OCI-LY3 (cell line): ENCODE data around the gene CKMT2.
A peak's percentile ranks its signal among the peaks of the same experiment; 100 is the strongest.

Source experiments
- CTCF ChIP-seq: fragments of 200-600, 300-600 bp; sonication (generic); IDR thresholded peaks from 2 replicates; pipeline ENCODE4 v1.5.1; 2014; ENCODE audit warnings: antibody characterized with exemption, low read length, low read depth
- EZH2phosphoT487 ChIP-seq: fragments of 200-600 bp; shearing (Covaris generic); IDR thresholded peaks from 2 replicates; pipeline ENCODE4 v1.6.1; 2018; ENCODE audit warnings: antibody characterized with exemption, mixed run types, low read depth

- TF ChIP-seq CTCF (peak; percentile 55), EZH2phosphoT487 (no peak)
Measured at GRCh38 chr5:81207009-81207408, 26.1 kb upstream of the CKMT2 start.
